SW 1271 (cell line): ENCODE results near the gene CUL1.

Source experiments
- DNase-seq, 2 experiments: peaks; one replicate each; lab custom pipeline; 2025; lab: John Stamatoyannopoulos, UW

Gene CUL1

DNA sequence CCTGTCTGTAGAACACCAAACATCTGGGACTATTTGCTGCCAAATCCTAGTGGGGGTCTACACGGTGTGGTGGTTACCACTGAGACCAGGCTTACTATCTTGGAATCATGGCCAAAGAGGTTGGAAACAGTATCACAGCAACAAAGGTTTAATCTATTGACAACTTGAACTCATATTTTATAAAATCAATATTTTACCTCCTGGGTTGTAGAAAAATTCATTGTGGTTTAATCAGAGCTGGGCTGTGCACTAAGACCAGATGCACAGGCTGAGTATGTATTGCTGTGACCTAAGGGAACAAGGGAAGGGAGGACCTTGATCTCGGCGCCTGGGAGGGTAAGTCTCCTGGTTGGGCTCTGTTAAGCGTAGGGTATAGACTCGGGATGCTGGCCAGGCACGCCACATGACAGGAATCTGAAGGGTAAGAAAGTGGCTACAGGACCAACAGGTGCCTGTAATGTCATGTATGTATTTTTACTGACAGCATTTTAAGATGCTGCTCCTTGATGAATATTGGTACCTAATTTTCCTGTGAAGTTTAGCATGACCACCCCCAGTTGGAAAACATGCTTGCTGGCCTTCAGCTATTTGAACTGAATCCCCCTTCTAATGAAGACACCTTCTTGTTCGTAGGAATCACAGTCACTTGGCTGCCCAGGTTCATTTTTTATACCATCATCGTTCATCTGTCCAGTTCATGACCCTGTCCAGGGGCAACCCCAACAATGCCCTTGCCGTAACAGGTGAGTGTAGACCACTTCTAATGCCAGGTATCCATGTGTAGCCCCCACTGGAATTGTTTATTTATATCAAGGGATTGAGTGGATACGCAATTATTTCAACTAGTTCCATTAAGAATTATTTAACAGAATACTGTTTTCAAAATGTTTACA is 105.9 kb downstream of the CUL1 start:
- no peak for DNase-seq

DNA sequence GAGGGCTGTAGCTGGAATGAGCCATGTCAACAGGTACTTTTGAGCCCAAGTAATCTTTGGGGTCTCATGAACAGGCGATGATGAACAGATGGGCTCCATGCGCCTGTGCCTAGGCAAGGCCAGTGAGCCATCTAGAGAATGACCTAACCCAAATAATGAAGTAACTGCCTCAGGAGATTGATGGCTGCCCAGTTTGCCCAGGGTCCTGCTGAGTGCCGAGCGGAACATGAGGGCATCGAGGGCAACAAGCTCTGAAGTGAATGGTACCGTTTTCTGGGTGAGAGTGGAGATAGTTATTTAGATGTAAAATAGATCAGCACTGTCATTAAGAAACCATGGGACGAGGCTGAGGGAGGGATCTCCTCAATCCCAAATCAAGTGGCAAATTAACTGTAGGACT is 107.5 kb downstream of the CUL1 start:
- no peak for DNase-seq

DNA sequence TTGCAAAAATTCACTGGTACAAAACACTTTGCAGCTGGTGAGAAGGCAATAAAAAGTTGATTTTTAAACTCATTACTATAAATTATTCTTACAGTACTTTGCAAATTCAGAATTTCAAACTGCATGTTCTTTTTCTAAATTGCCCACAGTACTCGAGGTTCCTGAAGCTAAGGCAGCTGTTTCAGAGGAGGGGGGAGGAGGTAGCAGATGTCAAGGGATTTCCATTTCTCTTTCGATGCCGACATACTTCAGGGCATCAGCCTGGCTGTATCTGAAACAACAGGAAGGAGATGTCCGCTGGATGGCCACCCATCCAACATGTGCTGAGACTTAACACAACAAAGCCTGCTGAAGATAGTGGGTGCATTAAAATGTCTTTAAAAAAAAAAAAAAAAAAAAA is 108.7 kb downstream of the CUL1 start:
- DNase-seq = no peak

DNA sequence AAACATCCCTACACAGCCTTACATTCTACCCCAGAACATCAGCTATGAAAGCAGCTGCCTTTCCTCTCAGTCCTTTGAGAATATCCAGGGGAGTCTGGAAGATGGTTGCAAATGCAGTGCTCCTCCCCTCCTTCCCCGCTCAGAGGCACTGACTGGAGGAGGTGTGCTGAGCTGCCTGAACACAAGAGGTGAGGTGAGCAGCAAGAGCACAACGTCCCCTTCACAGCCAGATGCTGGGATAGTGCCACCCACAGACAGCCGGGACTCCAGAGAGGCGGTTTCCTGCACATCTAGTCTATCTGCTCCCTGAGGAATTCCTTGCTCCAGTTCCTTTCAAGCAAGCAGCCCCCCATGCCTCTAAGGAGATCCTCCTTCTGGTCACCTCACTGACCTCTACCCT is 111.2 kb downstream of the CUL1 start:
- no peak for DNase-seq

DNA sequence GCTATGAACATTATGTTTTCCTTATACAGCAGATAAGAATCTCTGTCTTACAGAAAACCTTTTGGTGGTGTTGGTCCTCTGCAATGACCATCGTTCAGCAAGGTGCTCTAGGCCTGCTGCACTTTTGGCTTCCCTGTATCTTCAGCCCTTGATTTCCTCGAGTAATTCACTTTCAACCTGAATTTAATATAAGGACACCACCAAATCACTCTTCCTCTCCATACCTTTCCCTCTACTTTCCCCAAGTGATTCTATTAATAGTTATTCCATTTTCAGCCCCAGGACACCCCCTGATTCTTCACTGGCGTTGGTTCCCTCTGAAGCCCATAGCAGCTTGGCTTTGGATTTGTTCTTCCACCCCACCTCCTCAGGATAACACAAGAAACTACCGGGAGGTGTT is 113.2 kb downstream of the CUL1 start:
- DNase-seq = no peak

DNA sequence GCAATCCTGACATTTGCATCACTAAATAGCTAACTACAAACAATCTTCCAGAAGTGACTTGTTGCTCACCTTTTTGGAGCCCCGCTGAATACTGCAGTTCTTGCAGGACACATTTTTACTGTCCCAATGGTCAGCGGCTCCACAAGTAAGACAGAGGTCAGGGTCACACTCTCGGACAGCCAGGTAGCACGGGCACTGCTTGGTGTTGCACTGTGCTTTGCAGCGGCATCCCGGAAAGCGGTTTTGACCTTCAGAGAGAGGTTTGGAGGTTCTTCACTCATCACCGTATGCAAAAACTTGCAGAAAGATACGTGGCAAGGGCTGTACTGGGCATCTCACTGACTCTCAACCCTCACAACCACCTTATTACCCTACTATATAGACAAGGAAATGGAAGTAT is 115.2 kb downstream of the CUL1 start:
- no peak for DNase-seq

DNA sequence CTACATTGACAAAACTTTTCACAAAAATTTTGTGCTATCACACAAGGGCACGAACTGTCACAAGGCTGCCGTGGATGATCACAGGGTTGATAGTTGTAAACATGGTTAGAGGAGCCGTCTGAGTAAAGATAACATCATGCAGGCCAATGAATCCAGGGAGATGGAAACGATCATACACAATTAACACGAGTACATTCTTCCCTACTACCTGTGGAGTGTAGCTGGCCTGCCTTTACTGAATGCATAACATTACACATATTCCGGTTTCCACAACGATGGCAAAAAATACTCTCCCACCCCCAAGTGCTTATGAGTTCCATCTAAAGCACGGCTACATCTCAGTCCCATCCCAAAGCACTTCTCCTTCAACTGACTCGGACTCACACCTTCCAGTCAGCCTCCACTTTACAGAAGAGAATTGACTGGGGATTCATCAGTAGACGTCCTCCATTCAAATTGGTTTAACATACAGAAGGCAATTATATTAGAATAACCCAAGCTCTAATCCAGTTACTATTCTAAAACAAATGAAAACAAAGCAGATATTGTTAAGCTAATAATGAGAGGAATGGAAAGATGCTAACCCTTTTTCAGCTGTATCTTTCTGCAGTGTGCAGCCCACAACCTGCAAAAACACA is 116.3 kb downstream of the CUL1 start:
- no peak for DNase-seq

DNA sequence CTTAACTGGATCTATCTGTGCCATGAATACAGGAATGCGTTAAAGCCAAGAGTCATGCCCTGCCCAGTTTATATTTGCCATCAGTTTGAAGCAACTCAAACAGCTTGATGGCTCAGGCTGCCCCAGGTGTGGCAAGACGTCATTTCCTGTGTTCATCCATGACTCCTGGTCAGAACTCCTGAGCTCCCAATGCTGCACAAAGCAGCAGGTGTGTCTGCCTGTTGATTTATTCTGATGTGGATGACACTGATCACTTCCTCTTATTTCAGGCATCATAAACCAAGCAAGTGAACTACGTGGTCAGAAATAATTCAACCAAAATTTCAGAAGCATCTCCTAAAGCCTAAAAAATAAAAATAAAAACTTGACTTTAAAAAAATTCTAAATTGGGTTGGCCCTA is 116.9 kb downstream of the CUL1 start:
- no peak for DNase-seq

DNA sequence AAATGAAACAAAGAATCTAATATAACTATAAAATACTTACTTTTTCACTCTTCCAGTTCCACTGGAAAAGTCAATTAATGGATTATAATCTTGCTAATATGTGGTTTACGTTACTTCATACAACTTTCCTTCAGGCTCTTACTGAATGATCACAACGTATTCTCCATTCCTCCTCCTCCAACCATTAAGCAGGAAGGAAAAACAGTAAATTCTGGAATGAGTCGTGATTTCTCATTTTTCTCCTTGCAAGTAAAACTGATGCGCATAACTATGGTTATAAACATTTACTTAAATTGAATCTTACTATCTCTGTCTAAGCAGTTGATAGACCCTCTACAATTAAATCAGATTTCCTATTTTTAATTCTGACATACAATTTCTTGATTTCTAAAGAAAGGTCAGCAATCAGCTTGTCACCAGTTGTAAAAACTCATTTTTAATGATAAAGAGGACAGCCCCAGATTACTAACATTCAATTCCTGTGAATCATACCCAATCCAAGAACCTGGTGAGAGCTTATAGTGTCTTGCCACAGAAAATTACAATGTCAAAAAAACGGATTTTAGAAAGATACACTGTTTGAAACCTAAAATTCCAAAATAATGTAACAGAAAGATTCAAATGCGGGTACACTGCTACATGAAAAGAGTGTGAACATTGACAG is 121.1 kb downstream of the CUL1 start:
- DNase-seq = peak in 1 of 2 experiments; percentile 18

DNA sequence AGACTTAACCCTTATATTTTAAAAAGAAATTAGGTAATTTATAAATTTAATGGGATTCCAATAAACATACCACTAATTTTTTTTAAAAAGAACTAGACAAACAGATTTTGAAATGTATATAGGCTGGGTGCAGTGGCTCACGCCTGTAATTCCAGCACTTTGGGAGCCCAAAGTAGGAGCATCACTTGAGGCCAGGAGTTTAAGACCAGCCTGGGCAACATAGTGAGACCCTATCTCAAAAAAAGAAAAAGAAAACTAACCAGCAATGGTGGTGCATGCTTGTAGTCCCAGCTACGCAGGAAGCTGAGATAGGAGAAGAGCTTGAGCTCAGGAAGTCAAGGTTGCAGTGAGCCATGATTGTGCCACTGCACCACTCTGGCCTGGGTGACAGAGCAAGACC is 122.7 kb downstream of the CUL1 start:
- no peak for DNase-seq

DNA sequence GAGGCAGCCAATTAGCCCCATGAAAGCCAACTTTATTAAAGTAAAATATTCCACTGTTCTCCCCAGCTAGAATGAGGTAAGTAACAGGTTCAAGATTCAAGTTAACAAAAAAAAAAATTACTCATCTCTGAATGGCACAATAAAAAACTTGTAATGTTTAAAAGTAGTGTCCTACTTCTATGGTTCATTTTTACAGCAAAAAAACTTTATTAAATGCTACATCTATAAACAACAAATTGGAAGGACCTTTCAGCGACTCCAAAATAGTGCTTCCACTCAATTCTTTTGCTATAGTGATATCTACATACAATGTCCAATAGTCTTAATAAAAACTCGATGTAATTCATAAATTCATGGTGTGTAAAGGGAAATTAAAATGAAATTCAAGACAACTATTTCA is 126.2 kb downstream of the CUL1 start:
- DNase-seq = no peak

DNA sequence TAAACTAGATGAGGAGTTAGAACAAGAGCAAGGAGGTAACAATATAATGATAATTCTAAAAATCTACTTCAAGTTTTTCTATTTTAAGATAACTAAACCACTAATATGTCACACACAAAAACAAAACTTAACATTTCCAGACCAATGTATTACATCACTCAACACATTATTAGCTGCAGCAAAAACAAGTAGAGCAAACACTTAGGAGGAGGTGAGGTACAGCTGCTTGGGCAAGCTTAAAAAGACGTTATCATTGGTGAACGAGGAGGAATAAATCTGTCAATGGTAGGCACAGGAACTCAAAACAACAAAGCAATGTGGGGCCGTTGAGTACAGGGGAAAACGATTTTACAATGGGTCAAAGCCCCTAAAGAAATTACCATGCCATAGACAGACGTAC is 126.6 kb downstream of the CUL1 start:
- no peak for DNase-seq

DNA sequence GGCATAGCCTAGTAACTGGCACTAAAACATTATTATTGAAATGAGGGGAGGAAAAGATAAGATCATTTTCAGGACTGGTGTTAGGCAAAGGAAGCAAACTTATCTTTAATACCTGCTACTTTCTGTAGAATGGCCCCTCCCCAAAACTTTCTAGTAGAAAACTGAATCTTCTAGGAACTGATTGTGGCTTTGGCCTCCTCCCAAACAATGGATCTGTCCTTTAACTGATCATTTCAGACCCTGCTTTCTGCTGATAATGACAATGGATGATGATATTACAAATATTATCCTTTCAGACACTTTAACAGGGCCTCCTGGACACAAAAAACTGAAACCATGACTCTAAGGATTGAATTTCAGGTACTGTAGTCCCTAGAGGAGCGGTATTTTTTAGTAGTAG is 130.3 kb downstream of the CUL1 start:
- DNase-seq = no peak

DNA sequence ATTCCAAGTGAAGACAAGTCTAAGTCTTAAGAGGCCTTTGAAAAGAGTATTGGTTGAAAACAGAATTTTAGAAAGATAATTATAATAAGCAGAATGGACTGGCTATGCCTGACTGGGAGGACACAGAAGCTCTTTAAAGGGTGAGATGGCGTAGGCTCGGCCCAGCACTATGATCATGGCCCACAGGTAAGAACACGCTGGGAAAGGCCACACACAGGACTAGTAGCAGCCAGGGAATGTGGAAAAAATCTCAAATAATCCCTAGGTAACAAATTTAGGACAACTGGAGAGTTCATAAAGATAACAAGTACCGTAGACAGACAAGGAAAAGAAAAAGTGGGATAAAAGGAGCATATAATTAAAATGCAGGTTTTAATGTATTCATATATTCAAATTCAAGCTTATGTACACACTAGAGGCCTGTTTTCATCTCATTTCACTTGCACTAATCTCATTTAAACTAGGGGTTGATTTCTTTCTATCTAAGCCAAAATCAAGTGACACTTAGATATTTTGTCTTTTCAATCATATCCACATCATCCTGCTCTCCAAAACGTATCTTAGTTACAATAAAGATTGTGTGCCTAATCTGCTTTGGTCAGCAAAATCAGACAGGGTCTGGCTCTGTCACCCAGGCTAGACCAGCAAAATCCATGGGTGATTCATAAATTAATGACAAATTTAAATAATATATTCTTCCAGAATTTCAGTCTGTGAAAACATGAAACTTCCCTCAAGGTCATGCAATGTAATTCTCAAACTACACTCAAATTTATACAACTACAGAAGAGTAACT is 132.4 kb downstream of the CUL1 start:
- no peak for DNase-seq

DNA sequence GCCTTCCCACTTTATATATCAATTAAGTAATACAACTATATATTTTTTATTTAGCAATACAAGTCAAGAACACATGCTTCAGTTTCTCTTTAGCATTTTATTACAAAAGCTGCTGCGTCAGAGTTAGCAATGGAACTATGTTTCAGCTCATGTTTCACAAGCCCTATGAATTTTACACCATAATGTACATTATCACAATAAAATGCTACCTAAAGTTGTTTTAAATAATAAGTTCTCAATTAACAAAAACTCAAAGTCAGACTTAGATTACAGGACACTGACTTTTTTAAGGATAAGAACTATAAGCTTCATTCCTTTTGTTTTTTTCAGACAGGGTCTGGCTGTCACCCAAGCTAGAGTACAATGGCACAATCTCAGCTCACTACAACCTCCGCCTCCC is 133.1 kb downstream of the CUL1 start:
- DNase-seq = no peak

DNA sequence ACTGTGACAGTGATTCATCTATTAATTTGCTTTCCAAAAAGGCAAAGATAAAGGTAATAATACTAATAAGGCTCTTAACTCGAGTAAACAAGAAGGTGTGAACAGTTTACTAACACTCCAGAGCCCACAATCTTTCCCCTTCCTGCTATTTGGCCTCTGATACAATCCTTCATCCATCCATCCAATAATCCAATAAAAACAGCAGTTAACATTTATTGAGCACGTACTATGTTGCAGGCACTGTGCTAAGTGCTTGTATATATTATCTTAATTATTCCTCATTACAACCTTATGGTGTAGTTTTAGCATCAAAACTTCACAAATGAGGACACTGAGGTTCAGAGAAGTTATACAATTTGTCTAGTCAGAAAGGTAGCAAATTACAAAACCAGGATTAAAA is 135.9 kb downstream of the CUL1 start:
- DNase-seq = no peak

DNA sequence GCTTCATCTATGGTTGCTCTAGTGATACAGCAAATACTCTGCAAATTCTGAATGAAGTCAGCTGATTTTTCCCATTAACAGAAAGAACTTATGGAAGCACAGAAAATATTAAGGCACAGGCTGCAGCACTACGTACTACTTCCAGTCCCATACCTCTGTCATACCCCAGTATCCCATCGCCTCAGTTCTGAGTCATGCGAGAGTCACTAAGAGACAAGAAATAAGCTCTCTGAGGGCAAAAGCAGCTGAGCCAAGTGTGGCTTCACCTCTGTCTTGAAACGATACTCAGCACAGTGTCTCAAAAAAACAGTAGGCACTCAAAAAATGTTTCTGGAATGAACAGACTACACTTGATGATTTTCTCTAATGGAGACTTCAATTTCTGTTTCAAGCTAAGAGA is 137.2 kb downstream of the CUL1 start:
- DNase-seq = no peak

DNA sequence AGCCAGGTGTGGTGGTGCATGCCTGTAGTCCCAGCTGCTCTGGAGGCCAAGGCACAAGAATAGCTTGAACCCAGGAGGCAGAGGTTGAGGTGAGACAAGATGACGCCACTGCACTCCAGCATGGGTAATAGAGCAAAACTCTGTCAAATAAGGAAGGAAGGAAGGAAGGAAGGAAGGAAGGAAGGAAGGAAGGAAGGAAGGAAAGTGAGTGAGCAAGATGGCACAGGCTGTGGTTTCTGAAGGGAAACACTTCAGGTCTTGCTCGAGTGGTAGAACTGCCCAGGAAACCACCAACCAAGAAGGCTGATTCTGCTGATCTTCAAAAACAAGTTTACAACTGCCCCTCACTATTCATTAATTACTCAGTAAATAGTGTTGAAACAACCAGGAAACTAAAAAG is 140.2 kb downstream of the CUL1 start:
- DNase-seq = no peak

DNA sequence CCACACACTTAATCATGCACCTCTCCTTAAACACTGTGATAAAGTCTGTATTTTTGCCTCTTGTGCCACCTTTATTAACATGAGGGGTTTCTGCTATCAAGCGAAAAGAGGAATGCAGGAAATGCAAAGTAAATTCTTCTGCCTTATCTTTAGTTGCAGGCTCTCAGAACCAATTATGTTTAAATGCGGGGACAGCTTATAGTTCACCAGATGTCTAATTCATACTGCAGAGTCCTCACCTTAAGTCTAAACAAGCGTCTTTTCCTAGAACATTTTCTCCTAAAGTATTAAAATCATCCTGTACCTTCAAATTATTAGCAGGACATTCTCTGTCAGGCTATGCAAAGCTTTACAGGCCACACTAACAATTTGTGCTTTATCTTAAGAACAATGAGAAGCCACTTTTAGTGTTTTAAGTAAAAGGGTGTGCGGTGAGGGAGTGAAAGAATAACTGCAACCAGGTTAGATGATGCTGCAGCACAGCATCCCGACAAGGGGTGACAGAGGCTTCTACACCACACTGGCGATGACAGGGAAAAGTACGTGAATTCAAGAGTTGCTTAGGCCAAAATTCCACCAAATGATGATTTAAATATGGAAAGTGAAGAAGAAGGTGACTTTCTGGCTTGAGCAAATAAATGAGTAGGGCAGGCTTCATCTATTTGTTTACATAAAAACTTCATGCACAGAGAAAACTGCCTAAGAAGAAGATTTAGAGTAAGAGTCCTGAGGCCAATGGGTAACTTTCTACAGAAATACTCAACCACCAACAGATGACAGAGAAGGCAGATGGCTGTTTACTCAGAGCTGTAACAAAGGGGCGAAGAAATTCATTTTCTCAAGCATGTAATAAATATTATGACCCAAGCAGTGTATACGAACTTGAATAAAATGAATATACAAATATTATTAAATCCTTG is 149.4 kb downstream of the CUL1 start:
- no peak for DNase-seq

DNA sequence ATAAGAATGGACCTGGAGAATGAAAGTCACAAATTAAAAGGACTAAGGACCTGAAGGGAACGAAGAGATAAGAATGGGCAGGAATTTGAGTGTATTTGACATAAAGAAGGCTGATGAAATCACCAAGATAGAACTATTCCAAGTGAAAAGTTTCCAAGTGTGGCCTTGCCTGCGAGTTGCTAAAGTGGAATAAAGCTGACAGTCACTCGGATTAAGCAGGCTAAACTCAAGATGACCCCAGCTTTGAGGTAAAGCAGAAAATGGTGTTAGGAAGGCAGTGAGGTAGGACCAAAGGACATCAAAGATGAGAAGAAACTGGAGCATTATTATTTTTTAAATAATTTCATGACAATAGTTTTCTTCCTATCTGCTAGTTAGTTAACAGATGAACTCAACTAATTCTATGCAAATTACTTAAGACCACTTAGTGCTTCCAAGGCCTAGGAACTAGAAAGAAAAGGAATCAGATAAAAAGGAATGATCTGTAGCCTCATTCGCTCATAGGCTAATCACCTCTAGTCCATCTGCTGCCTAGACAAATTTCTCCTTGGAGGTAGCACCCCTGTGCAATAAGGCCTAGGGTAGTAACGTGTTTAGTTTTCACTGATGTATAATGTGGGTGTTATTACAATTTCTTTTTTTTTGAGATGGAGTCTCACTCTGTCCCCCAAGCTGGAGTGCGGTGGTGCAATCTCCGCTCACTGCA is 150.8 kb downstream of the CUL1 start:
- DNase-seq = no peak

DNA sequence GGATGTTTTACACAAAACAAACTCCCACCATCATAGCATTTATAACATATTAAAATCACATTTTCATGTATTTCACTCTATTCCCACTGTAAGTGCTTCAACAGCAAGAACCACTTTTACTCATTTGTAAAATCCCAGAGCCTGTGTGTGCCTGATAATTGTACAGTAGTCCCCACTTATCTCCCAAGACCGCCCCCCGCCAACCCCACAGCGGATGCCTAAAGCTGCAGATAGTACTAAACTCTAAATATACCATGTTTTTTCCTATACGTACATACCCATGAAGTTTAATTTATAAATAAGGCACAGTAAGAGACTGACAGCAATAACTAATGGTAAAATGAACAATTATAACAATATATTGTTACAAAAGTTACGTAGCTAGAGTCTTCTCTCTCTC is 151.9 kb downstream of the CUL1 start:
- DNase-seq = no peak
